Activated gamma-delta T cell treated with Interleukin-2 at 50 U/mL for 16 hours (primary cell): ENCODE measurements around the gene MAF.

ENCODE experiments used
- DNase-seq: peaks from one replicate; pipeline ENCODE4 v3.0.0-alpha.2; 2020

MAF gene

GRCh38 chr16:79587296-79587695 is 13.2 kb downstream of the MAF start:
- DNase-seq = no peak

GRCh38 chr16:79582789-79583188 is 17.7 kb downstream of the MAF start:
- DNase-seq = no peak

GRCh38 chr16:79580453-79581191 is 19.9 kb downstream of the MAF start:
- no peak for DNase-seq

- no peak for DNase-seq
These were observed 23.9 kb downstream of the MAF start for GRCh38 chr16:79576602-79577001.

- DNase-seq = no peak
These were observed 26.7 kb downstream of the MAF start for GRCh38 chr16:79573884-79574283.

- DNase-seq = no peak
These were observed 27.5 kb downstream of the MAF start for GRCh38 chr16:79573071-79573470.

- no peak for DNase-seq
These were observed 28.5 kb downstream of the MAF start for GRCh38 chr16:79571903-79572535.

GRCh38 chr16:79571065-79571902 is 29.3 kb downstream of the MAF start:
- no peak for DNase-seq

- DNase-seq = no peak
These were observed 35.8 kb downstream of the MAF start for GRCh38 chr16:79564671-79565107.

- DNase-seq = no peak
These were observed 36.6 kb downstream of the MAF start for GRCh38 chr16:79563921-79564320.

- DNase-seq = no peak
These were observed 38.2 kb downstream of the MAF start for GRCh38 chr16:79562166-79562823.

GRCh38 chr16:79561729-79562128 is 38.8 kb downstream of the MAF start:
- DNase-seq = no peak

- DNase-seq = no peak
These were observed 39.6 kb downstream of the MAF start for GRCh38 chr16:79560923-79561322.

GRCh38 chr16:79560318-79560717 is 40.2 kb downstream of the MAF start:
- DNase-seq = no peak

- DNase-seq = no peak
These were observed 41.0 kb downstream of the MAF start for GRCh38 chr16:79559532-79559931.

- no peak for DNase-seq
These were observed 43.1 kb downstream of the MAF start for GRCh38 chr16:79557421-79557820.

- no peak for DNase-seq
These were observed 45.6 kb downstream of the MAF start for GRCh38 chr16:79554912-79555311.

GRCh38 chr16:79550373-79550772 is 50.2 kb downstream of the MAF start:
- DNase-seq = no peak

GRCh38 chr16:79547085-79547484 is 53.5 kb downstream of the MAF start:
- no peak for DNase-seq
